ENCODE data around the gene SH3PXD2A.
"Not testable (repeated sequence)": the region's sequence is repeated elsewhere in the genome, so short reads cannot be mapped to it uniquely, and the experiment has no call there.

Gene SH3PXD2A

GRCh38 chr10:103679096-103679790 is 176.1 kb downstream of the SH3PXD2A start:
- no peak for DNase-seq

- DNase-seq: peak; percentile 99
These were observed 177.2 kb downstream of the SH3PXD2A start for GRCh38 chr10:103678178-103678526.

GRCh38 chr10:103677486-103678177 is 177.7 kb downstream of the SH3PXD2A start:
- DNase-seq: no peak

DNA sequence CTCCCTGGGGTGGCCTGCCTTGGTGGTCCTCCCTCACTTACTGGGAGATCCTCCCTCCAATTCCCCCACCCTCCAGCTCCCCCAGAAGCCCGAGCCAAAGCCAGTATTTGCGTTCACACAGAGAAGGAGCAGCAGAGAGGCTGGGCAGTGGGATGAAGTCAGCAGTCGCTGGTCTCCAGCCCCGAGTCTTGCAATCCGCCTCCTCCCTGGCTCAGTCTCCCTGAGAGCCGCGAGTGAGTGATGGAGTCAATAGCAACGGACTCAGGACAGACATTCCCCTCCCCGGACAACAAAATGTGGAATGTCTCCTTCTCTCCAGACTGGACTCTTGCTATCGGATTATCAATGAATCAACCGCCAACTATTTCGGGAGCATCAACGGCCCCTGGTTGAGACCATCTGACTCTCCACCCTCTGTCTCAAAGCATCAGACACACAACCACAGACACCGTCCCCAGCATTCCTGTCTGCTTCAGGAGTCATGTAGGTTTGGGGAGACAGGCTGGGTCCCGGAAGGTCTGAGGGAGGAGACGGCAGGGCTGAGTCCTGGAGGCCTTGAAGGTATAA is 178.4 kb downstream of the SH3PXD2A start:
- DNase-seq: peak; percentile 96

- DNase-seq: peak; percentile 54
These were observed 179.2 kb downstream of the SH3PXD2A start for GRCh38 chr10:103676058-103676785.

- DNase-seq: no peak
These were observed 181.8 kb downstream of the SH3PXD2A start for GRCh38 chr10:103673606-103674005.

DNA sequence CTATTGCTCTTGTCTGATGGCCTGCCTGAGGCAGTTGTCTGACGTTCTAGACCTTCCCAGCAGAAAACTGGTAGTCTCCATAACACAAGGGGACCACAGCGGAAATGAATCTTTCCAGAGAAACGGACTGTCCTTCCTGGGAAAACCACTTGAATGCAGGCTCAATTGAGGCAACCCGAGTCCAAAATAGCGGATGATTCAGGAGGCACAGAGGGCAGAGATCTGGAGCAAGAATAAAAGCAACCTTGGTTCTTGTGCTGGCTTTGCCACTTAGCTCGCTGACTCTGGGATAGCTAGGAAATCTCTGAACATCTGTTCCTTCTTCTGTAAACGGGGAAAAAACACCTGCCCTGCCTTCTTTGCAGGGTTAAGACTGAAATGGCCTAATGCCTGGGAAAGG is 183.0 kb downstream of the SH3PXD2A start:
- DNase-seq: no peak

DNA sequence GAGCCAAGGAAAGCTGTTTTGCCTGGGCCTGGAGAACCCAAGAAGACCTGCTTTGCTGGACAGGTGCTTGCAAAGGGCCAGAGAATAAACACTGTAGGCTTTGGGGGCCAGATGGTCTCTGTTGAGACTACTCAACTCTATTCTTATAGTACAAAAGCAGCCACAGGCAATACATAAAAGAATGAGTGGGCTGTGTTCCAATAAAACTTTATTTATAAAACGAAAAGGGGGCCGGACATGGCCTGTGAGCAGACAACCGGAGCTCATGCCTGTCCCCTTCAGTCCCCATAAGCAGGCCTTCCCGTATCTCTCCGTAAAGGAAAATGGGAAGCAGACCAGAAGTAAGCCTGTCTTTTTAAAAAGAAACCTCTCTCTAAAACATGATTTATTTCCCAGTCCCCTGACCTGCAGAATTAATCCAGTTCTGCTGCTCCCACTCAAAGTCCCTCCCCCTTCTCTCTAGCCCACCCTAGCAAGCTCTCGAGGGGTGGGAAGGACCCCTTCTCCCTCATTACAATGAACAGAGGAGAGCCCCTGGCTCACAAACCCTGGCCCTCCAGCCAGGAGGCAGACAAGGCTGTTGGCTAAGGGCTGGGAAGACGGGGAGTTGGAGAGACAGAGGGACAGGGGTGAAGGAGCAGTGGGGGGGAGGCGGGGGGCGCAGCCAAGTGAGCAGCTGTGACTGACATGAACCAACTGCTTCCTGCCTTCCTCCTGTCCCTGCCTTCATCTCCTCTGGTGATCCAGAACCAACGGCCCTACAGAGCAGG is 184.1 kb downstream of the SH3PXD2A start:
- DNase-seq: no peak

DNA sequence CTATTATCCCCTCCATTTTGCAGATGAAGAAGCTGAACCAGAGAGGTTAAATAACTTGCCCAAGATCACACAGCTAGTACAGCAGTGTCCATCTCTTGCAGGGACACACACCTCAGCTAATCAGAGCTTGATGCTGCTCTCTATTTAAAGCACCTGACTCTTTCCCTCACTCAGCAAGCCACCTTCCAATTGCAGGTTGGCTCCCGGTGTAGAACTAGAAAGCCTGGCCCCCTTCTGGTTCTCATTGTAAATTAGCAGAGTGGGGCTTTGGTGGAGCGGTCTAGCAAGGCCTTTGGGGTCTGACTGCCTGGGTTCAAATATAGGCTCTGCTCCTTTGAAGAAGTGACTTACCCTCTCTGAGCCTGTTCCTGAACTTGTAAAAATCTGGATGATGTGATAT is 185.4 kb downstream of the SH3PXD2A start:
- no peak for DNase-seq

- DNase-seq: peak; percentile 23
These were observed 186.0 kb downstream of the SH3PXD2A start for GRCh38 chr10:103669243-103669929.

GRCh38 chr10:103668351-103669242 is 186.8 kb downstream of the SH3PXD2A start:
- peak; percentile 77 for DNase-seq

DNA sequence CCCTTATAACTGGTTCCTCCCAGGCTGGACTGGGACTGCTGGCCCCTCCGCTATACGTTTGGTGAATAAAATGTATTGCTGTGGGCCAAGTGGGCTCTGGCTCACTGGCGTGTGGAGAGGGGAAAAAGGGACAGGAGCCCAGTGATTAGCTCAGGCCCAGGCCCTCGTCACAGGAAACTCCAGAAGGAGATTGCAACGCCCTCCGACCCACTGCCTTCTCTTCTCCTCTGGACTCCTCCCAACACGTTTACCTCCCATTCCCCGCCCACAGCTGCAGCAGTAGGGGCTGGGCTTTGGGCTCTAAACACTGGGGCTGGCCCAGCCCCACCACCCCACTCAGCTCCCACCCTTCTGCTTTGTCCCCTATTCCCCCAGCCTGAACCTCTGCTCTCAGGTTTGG is 188.0 kb downstream of the SH3PXD2A start:
- no peak for DNase-seq

GRCh38 chr10:103666762-103667150 is 188.6 kb downstream of the SH3PXD2A start:
- no peak for DNase-seq

GRCh38 chr10:103666087-103666761 is 189.2 kb downstream of the SH3PXD2A start:
- peak; percentile 43 for DNase-seq

DNA sequence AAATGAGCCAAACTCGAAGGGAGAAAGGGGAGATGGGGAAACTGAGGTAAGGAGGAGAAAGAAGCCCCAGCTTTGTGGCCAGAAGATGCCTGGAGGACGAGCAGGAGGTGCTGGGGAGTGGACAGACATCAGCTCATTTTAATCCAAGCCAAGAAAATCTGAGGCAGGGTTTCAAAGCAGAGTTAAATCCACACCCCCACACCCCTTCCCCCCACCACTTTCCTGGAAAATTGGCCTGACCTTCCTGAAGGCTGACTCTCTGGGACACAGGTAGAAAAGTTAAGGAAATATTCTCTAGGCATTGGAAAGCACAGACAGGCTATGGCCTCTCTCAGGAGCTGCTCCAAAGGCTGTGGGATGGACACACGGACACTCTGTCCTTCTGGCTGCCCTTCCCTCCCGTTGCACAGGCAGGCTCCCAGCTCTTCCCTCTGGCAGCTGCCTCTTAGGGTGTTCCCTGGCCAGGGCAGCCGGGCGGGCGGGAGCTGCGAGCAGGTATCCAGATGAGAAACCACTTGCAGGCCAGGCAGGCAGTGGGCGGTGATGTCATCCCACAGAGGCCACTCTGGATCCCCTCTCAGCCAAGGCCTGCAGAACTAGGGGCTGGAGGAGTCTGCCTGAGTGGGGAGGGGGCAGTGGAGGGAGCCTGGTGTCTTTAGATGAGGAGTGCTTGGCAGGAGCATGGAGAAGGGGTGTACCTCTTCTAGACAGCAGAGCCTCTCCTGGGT is 190.1 kb downstream of the SH3PXD2A start:
- no peak for DNase-seq

DNA sequence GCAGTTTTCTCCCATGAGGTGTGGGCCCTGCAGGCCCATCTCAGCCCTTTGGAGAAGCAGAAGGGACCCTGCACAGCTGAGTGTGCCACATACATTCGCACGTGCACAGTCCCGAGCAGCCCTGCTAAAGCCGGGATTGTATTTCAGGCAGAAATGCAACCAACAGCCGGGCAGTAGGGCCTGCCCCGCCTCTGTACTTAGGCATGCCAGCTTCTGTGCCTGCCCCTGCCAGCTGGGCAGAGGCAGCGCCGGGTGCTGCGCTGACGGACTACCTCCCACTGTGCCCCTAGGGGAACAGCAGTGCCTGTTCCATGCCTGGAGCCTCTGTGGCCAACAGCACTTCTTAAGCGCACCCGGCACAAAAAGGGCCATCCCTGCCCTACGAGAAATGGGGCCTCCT is 191.6 kb downstream of the SH3PXD2A start:
- no peak for DNase-seq

- DNase-seq: no peak
These were observed 192.1 kb downstream of the SH3PXD2A start for GRCh38 chr10:103663236-103663635.

DNA sequence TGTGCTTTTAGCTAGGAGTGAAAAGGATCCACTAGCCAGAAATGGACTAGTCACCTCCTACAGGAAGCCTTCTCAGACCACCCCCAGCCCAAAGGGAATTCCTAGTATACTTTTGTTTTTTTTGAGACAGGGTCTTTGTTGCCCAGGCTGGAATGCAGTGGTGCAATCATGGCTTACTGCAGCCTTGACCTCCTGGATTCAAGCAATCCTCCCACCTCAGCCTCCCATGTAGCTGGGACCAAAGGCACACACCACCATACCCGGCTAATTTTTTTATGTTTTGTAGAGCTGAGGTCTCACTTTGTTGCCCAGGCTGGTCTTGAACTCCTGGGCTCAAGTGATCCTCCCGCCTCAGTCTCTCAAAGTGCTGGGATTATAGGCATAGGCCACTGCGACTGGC is 192.7 kb downstream of the SH3PXD2A start:
- not testable (repeated sequence) for DNase-seq

GRCh38 chr10:103661198-103661950 is 194.0 kb downstream of the SH3PXD2A start:
- peak; percentile 92 for DNase-seq

Measured in EL (cell line).